Placental epithelial cell (primary cell): ENCODE data around the gene PMAIP1. TPM values are rescaled to one million over a fixed set of nuclear protein-coding genes. Genes with fewer than 3 reads are reported as not detected.

ENCODE experiments used
- total RNA-seq: library from RNA; depleted of rRNA; stranded (reverse); fragments of >200 nt; gene quantifications from 2 replicates; pipeline ENCODE4 v1.2.3, GENCODE V29; 2012

The PMAIP1 gene
- total RNA-seq = 0.79 and 1.5 TPM in 2 replicates

DNA sequence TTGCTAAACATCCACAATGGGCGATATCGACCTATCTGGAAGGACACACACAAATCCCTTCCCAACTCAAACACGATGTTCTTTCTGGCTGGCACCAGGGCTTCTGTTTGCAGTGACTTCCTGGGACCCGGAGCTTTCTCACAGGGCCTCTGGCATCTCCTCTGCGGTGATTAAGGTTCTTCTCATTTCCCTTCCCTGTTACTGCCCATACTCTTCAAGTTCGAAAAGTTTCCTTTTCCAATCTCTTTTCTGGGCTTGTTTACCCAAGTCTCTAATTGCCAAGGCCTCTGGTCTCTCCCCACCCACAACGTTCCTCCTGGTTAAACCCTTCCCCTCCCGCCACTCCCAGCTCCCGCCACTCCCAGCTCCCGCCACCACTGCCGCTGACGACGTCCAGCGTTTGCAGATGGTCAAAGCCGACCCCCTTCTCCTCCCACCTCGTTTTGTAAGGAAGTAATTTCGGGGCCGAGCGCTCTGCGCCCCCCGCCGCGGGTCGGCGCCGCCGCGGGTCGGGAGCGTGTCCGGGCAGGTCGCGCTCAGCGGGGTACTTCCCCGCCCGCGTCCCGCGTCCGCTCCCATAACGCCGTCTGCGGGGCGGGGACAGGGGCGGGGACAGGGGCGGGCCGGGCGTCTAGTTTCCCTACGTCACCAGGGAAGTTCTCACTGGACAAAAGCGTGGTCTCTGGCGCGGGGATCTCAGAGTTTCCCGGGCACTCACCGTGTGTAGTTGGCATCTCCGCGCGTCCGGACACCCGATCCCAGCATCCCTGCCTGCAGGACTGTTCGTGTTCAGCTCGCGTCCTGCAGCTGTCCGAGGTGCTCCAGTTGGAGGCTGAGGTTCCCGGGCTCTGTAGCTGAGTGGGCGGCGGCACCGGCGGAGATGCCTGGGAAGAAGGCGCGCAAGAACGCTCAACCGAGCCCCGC is at the start of gene PMAIP1:
PMAIP1 (plus strand) TSS at position 699 of the 924 bp plus-strand sequence; CDS start at position 881, 182 bp downstream.

Other genes starting within 250 kb of the PMAIP1 start
- under 0.01 and 0.11 TPM in 2 replicates for gene CCBE1, start 202.6 kb upstream of the PMAIP1 start, total RNA-seq